H1 (cell line): ENCODE data around the gene CDC123. TPM values are rescaled to one million over a fixed set of nuclear protein-coding genes. Genes with fewer than 3 reads are reported as not detected.

Experiments used
- CTCF ChIA-PET: fragments of 300-600 bp; sonication (Branson Sonifier 250); formaldehyde crosslinking; loops from one replicate; lab custom pipeline; 2021; ENCODE audit not compliant: partially characterized antibody; lab: Charles Lee
- POLR2A ChIA-PET: fragments of 300-600 bp; sonication (Branson Sonifier 250); formaldehyde crosslinking; loops from one replicate; lab custom pipeline; 2021; ENCODE audit warnings: inconsistent platforms; ENCODE audit not compliant: partially characterized antibody; lab: Charles Lee
- DNase-seq, 2 experiments: peaks; one replicate each; pipeline versions ENCODE4 v3.0.0 to v3.0.0-alpha.2; 2010 to 2022; ENCODE audit warnings: low spot score in 2 of 2, low read depth in 1 of 2, mixed read lengths in 1 of 2
- FAIRE-seq: peaks from 2 replicates; lab custom pipeline; 2011; peaks lifted over from hg19 to GRCh38; lab: Jason Lieb, UNC
- H2AFZ ChIP-seq: 2 replicates; pipeline ENCODE4 v1.8.1; 2012; ENCODE audit warnings: low read length, inconsistent platforms
- H2AK5ac ChIP-seq: 2 replicates; pipeline ENCODE4 v1.6.1; 2013; ENCODE audit warnings: low read depth, low read length
- H2BK120ac ChIP-seq: replicated peaks from 2 replicates; pipeline ENCODE3; 2013; ENCODE audit warnings: low read depth, low read length, inconsistent platforms
- H2BK12ac ChIP-seq: 2 replicates; pipeline ENCODE4 v1.6.1; 2013; ENCODE audit warnings: low read depth, low read length
- H2BK15ac ChIP-seq: 2 replicates; pipeline ENCODE4 v1.6.1; 2013; ENCODE audit warnings: low read length
- H2BK20ac ChIP-seq: 2 replicates; pipeline ENCODE4 v1.6.1; 2013; ENCODE audit warnings: low read length
- H2BK5ac ChIP-seq: 2 replicates; pipeline ENCODE4 v1.6.1; 2013; ENCODE audit warnings: low read depth, low read length
- H3K14ac ChIP-seq: 2 replicates; pipeline ENCODE4 v1.6.1; 2013; ENCODE audit warnings: inconsistent platforms; ENCODE audit not compliant: insufficient read length
- H3K18ac ChIP-seq: 2 replicates; pipeline ENCODE4 v1.6.1; 2013; ENCODE audit warnings: low read length; ENCODE audit errors: extremely low read depth
- H3K23ac ChIP-seq: 2 replicates; pipeline ENCODE4 v1.6.1; 2013; ENCODE audit warnings: inconsistent platforms; ENCODE audit not compliant: insufficient read length
- H3K23me2 ChIP-seq: 2 replicates; pipeline ENCODE4 v1.6.1; 2013; ENCODE audit warnings: low read depth, low read length
- H3K27ac ChIP-seq: 2 replicates; pipeline ENCODE4 v1.6.1; 2011; ENCODE audit warnings: low read depth, low read length, inconsistent platforms
- H3K27me3 ChIP-seq, 4 experiments: replicated peaks in 1 of 4; 1 replicate in 1 of 4; 2 replicates in 3 of 4; pipeline versions ENCODE4 v1.6.1 to v1.8.1; 2011 to 2013; ENCODE audit warnings: low read length in 3 of 4, mild to moderate bottlenecking in 3 of 4, inconsistent platforms in 2 of 4, mixed read lengths in 2 of 4, moderate library complexity in 1 of 4; ENCODE audit not compliant: control insufficient read depth in 3 of 4, insufficient read depth in 3 of 4; ENCODE audit errors: extremely low read depth in 1 of 4
- H3K36me3 ChIP-seq, 4 experiments: 2 replicates each; pipeline versions ENCODE4 v1.6.1 to v1.8.1; 2011 to 2013; ENCODE audit warnings: mild to moderate bottlenecking in 4 of 4, low read length in 3 of 4, moderate library complexity in 2 of 4, control low read depth in 1 of 4, inconsistent platforms in 1 of 4; ENCODE audit not compliant: insufficient read depth in 4 of 4, control insufficient read depth in 2 of 4
- H3K4ac ChIP-seq: replicated peaks from 2 replicates; pipeline ENCODE3; 2013; ENCODE audit warnings: low read length, low read depth, mixed read lengths, inconsistent platforms; ENCODE audit not compliant: insufficient read length
- H3K4me1 ChIP-seq, 4 experiments: replicated peaks in 1 of 4; 1 replicate in 1 of 4; 2 replicates in 3 of 4; pipeline versions ENCODE4 v1.6.1 to v1.8.1; 2011 to 2013; ENCODE audit warnings: low read length in 3 of 4, inconsistent platforms in 2 of 4, mixed read lengths in 1 of 4; ENCODE audit not compliant: insufficient read depth in 4 of 4, control insufficient read depth in 3 of 4
- H3K4me2 ChIP-seq, 2 experiments: 2 replicates each; pipeline versions ENCODE4 v1.6.1 to v1.8.1; 2011 to 2013; ENCODE audit warnings: low read depth in 2 of 2, low read length in 2 of 2, control low read depth in 1 of 2, inconsistent platforms in 1 of 2, mild to moderate bottlenecking in 1 of 2; ENCODE audit not compliant: insufficient read depth in 1 of 2
- H3K4me3 ChIP-seq, 4 experiments: fragments of 200-600, 300-600 bp in 1 of 4; sonication (generic), shearing (Covaris generic), sonication (Bioruptor Twin) in 1 of 4; 2 replicates each; pipeline versions ENCODE4 v1.5.1 to v1.8.1; 2011 to 2016; ENCODE audit warnings: low read length in 4 of 4, low read depth in 3 of 4, control low read depth in 2 of 4, inconsistent platforms in 2 of 4, mild to moderate bottlenecking in 2 of 4, mixed read lengths in 1 of 4, moderate library complexity in 1 of 4; ENCODE audit not compliant: insufficient read depth in 2 of 4; ENCODE audit errors: extremely low read depth in 1 of 4
- H3K56ac ChIP-seq: replicated peaks from 2 replicates; pipeline ENCODE3; 2013; ENCODE audit warnings: low read depth, mild to moderate bottlenecking, mixed read lengths, low read length, inconsistent platforms; ENCODE audit not compliant: insufficient read length
- H3K79me1 ChIP-seq: 2 replicates; pipeline ENCODE4 v1.6.1; 2013; ENCODE audit warnings: low read depth, low read length, control low read depth
- H3K79me2 ChIP-seq, 2 experiments: 2 replicates each; pipeline versions ENCODE4 v1.6.1 to v1.8.1; 2012 to 2013; ENCODE audit warnings: low read length in 2 of 2, mild to moderate bottlenecking in 2 of 2, inconsistent platforms in 1 of 2; ENCODE audit not compliant: insufficient read depth in 2 of 2, control insufficient read depth in 1 of 2
- H3K9ac ChIP-seq, 4 experiments: replicated peaks in 1 of 4; 1 replicate in 1 of 4; 2 replicates in 3 of 4; pipeline versions ENCODE4 v1.6.1 to v1.8.1; 2011 to 2013; ENCODE audit warnings: low read depth in 3 of 4, low read length in 3 of 4, control low read depth in 2 of 4, mild to moderate bottlenecking in 2 of 4, moderate library complexity in 2 of 4, inconsistent platforms in 1 of 4; ENCODE audit errors: extremely low read depth in 1 of 4
- H3K9me3 ChIP-seq, 2 experiments: 2 replicates each; pipeline versions ENCODE4 v1.6.1 to v1.8.1; 2012 to 2013; ENCODE audit warnings: mild to moderate bottlenecking in 2 of 2, moderate library complexity in 2 of 2, control low read depth in 1 of 2, inconsistent platforms in 1 of 2, low read depth in 1 of 2, low read length in 1 of 2, mixed read lengths in 1 of 2; ENCODE audit not compliant: insufficient read depth in 2 of 2
- H4K20me1 ChIP-seq, 2 experiments: replicated peaks in 1 of 2; 2 replicates each; pipeline versions ENCODE3 to v1.8.1; 2011 to 2013; ENCODE audit warnings: inconsistent platforms in 2 of 2, low read length in 2 of 2, mild to moderate bottlenecking in 1 of 2; ENCODE audit not compliant: insufficient read depth in 2 of 2, control insufficient read depth in 1 of 2
- H4K5ac ChIP-seq: 2 replicates; pipeline ENCODE4 v1.6.1; 2013; ENCODE audit warnings: low read length, low read depth, mixed read lengths, inconsistent platforms; ENCODE audit not compliant: insufficient read length
- H4K8ac ChIP-seq: 2 replicates; pipeline ENCODE4 v1.8.0; 2013; ENCODE audit warnings: mild to moderate bottlenecking, moderate library complexity, low read length, inconsistent platforms; ENCODE audit not compliant: insufficient read depth; ENCODE audit errors: extremely low read depth
- H4K91ac ChIP-seq: replicated peaks from 2 replicates; pipeline ENCODE3; 2013; ENCODE audit warnings: low read length, mixed read lengths, inconsistent platforms; ENCODE audit not compliant: insufficient read length
- ATF2 ChIP-seq: IDR thresholded peaks from 2 replicates; pipeline ENCODE4 v1.6.1; 2012; ENCODE audit warnings: low read length, inconsistent platforms
- NRF1 ChIP-seq: IDR thresholded peaks from 2 replicates; pipeline ENCODE4 v1.6.1; 2011; ENCODE audit warnings: mild to moderate bottlenecking, low read depth, low read length, improper control_type of control experiment
- PHF8 ChIP-seq: fragments of 200-600 bp; sonication (generic); conservative IDR thresholded peaks from 2 replicates; pipeline ENCODE4 v1.7.1; 2012; ENCODE audit warnings: low read depth, mild to moderate bottlenecking, inconsistent platforms, low read length, moderate library complexity
- POLR2A ChIP-seq, 2 experiments: IDR thresholded peaks; 1 replicate in 1 of 2; 2 replicates in 1 of 2; pipeline ENCODE4 v1.6.1; 2011; ENCODE audit warnings: low read depth in 2 of 2, low read length in 2 of 2, mild to moderate bottlenecking in 2 of 2; ENCODE audit errors: control extremely low read depth in 1 of 2
- SIRT6 ChIP-seq: IDR thresholded peaks from one replicate; pipeline ENCODE4 v1.7.1; 2012; ENCODE audit warnings: low read length, inconsistent platforms
- SRF ChIP-seq: IDR thresholded peaks from 2 replicates; pipeline ENCODE4 v1.6.1; 2011; ENCODE audit warnings: mild to moderate bottlenecking, low read depth, low read length, moderate library complexity
- TAF1 ChIP-seq: IDR thresholded peaks from 2 replicates; pipeline ENCODE4 v1.6.1; 2011; ENCODE audit warnings: mild to moderate bottlenecking, low read depth, low read length
- ZNF274 ChIP-seq: IDR thresholded peaks from 2 replicates; pipeline ENCODE4 v1.7.0; 2012; ENCODE audit warnings: low read length, borderline replicate concordance; ENCODE audit errors: extremely low read depth
- WGBS, 2 experiments: shearing (Covaris generic) in 1 of 2; methylation state at CpG; one replicate each; pipeline versions ENCODE4 v1.1.6 to v1.1.7; 2013 to 2015; ENCODE audit warnings: low lambda C conversion rate in 2 of 2, mixed read lengths in 2 of 2, inconsistent platforms in 1 of 2, low coverage in 1 of 2, missing lambda C conversion rate in 1 of 2; ENCODE audit not compliant: insufficient replicate concordance in 2 of 2, insufficient coverage in 1 of 2, insufficient read length in 1 of 2; ENCODE audit errors: extremely low coverage in 1 of 2, missing lambda C conversion rate in 1 of 2; 5-methylcytosine and 5-hydroxymethylcytosine counted together
- polyA plus RNA-seq, 7 experiments: library from polyadenylated mRNA; depleted of rRNA in 3 of 7; stranded (reverse) in 5 of 7; unstranded in 2 of 7; fragments of >200 nt in 5 of 7; fragments of 200-250 nt in 2 of 7; gene quantifications; 1 replicate in 5 of 7; 2 replicates in 1 of 7; 4 replicates in 1 of 7; pipeline versions ENCODE4 v1.2.1 to v1.2.3, GENCODE V29; 2011 to 2013; ENCODE audit warnings: missing spikeins in 2 of 7, mixed read lengths in 2 of 7
- total RNA-seq: library from RNA; stranded (reverse); fragmentation: NEBNext Ultra II Directional; extraction: Animal tissue kit (Norgen Biotek cat#: 25700); gene quantifications from 2 replicates; pipeline ENCODE4 v1.2.1, GENCODE V29; 2021

Gene CDC123
- total and polyA plus RNA-seq, 2 of the 8 experiments (the other 6 are each of a cell fraction or from before 2014, with no cell fraction given), result 115 to 202 TPM

GRCh38 chr10:12208460-12208859 lies 12.5 kb downstream of the CDC123 start:
- Histone ChIP-seq H3K79me1 (peaks cover 5% of the 10 kb centered on the region; the same call in 1 of the 2 replicates), H3K4me1 (no peaks in the 10 kb centered on the region), H2BK15ac (no peak overlapping the region), H3K4me2 (no peak overlapping the region), H3K4me3 (no peak overlapping the region), H3K36me3 (peaks cover 6 to 49% (median 36%) of the 10 kb centered on the region in 4 experiments; a peak in 7 of 8 replicates), H3K23me2 (no peaks in the 10 kb centered on the region), H3K9ac (no peak overlapping the region), H2BK120ac (no peak overlapping the region), H3K27me3 (no peaks in the 10 kb centered on the region), H2BK5ac (no peak overlapping the region), H4K91ac (no peak overlapping the region), H3K14ac (no peak overlapping the region), H3K27ac (no peak overlapping the region), H3K9me3 (0 out of 4 replicates have a peak, but pooled peaks cover 0 to 2% of the 10 kb centered on the region in 2 experiments), H3K79me2 (peaks cover 0 to 53% of the 10 kb centered on the region in 2 experiments; a peak in 3 of 4 replicates), H4K5ac (no peak overlapping the region), H4K20me1 (peaks cover 8 to 9% of the 10 kb centered on the region in 2 experiments), H3K18ac (no peak overlapping the region), H2BK12ac (no peak overlapping the region), H4K8ac (no peak overlapping the region), H2AK5ac (no peak overlapping the region), H2AFZ (no peak overlapping the region), H3K56ac (no peak overlapping the region), H2BK20ac (no peak overlapping the region), H3K4ac (no peak overlapping the region), H3K23ac (no peak overlapping the region)
- DNase-seq (no peak), FAIRE-seq (no peak)
- TF ChIP-seq NRF1 (no peak), SIRT6 (no peak), PHF8 (no peak), POLR2A (IDR thresholded peaks at IDR 0.05; ENCODE audit: control extremely low read depth in 1 of 2, low read depth in 2 of 2, low read length in 2 of 2) (no peak), TAF1 (no peak), SRF (no peak), ZNF274 (no peak), ATF2 (no peak)
- ChIA-PET CTCF (interaction anchor here (1.3 kb wide), 1 partner anchor 9 kb away, joined by 3 read pairs; no protein-coding TSS in a partner anchor), POLR2A (interaction anchor here (0.9 to 1.0 kb wide), 2 partner anchors 11 to 13 kb away, joined by 3 to 4 read pairs; partner anchors contain the start of genes CDC123 and NUDT5)
- WGBS, 2 experiments, result 91% methylated on average over 5 of the region's 5 CpGs; no CpG with 5 or more reads in 1 of the 2 experiments
